HL-60/S4 (cell line): Measurements from ENCODE around the gene PCYT2.

Experiments used
- in situ Hi-C: fragments of 300-500 bp; cut with MboI; formaldehyde crosslinking; loops from 2 replicates; pipeline ENCODE4 v1.14.3; 2022; ENCODE audit warnings: low sequenced_read_pairs

The PCYT2 gene

DNA sequence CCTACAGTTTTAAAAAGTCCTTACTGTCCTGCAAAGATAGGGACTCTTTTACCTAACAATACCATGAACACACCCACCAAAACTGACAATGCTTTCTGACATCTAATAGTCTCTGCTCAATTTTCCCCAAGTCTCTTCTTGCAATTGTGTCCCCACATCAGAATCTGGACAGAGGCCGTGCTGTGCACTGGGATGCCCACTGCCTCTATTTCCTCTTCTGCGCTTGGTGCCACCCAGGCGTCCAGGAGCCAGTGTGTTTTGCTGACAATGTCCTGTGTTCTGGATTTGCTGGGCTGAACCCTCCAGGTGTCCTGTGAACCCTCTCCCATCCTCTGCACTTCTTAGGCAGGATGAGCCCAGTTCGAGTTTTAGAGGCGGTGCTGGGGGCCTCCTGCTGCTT is 33.6 kb downstream of the PCYT2 start:
- in situ Hi-C loops, result no loop called here

DNA sequence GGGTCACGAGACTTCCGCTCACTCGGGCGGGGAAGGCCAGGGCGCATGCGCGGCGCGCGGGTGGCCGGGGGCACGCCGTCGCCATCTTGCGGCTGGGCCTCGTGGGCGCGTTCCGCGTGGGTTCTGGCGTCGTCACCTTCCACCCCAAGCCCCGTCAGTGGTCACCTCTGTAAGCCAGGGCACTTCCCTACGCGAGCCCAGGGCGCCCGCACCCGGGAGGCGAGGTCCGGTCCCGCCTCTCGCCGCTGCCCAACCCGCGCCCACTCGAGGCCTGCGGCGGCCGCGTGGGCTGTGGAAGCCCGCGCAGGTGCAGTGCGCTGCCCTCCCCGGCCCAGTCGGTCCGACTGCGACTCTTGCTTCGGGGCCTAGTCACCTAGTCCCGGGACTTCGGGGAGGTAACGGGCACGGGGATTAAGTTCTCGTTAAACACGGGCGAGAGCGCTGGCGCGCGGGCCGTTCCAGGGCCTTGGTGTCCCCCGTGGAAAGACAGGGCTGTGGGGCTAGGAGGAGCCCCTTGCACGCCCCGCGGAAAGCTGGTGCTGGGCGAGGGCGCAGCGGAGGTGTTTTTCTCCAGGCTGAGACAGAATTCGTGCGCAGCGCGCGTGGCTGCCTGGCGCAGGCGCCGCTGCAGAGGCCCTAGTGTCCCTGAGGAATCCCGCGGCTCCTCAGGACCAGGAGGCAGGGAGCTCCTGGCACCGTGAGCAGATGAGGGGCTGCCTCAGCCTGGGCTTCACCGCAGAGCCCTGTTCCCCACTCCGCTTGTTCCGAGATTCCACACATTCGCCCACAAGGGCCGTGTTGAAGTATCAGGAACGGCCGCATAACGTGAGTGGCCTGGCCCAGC is 39.6 kb downstream of the PCYT2 start:
- in situ Hi-C loops, result no loop called here

DNA sequence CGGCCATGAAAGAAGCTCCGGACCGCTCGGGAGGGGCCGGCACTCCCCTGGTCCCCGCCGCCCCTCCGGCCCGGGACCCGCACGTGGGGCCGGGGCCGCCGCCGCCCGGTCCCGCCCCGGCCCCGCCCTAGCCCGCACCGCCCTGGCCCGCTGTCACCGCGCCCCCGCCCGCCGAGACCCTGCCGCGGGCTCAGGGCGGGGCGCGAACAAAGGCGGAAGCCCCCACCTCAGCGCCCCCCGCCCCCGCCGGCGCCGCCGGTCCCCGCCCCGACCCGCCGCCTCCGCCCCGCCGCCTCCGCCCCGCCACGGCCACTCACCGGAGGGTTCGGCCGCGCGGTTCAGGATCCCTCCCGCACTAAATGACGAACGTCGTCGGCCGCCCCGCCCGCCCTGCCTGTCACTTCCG is 40.2 kb downstream of the PCYT2 start, which contains the start of gene ARHGDIA:
Gene ARHGDIA, minus strand, starts transcription at position 357 of the 406 bp plus-strand sequence. CDS start 1,407 bp downstream, outside the sequence.
- in situ Hi-C loops, result no loop called here

DNA sequence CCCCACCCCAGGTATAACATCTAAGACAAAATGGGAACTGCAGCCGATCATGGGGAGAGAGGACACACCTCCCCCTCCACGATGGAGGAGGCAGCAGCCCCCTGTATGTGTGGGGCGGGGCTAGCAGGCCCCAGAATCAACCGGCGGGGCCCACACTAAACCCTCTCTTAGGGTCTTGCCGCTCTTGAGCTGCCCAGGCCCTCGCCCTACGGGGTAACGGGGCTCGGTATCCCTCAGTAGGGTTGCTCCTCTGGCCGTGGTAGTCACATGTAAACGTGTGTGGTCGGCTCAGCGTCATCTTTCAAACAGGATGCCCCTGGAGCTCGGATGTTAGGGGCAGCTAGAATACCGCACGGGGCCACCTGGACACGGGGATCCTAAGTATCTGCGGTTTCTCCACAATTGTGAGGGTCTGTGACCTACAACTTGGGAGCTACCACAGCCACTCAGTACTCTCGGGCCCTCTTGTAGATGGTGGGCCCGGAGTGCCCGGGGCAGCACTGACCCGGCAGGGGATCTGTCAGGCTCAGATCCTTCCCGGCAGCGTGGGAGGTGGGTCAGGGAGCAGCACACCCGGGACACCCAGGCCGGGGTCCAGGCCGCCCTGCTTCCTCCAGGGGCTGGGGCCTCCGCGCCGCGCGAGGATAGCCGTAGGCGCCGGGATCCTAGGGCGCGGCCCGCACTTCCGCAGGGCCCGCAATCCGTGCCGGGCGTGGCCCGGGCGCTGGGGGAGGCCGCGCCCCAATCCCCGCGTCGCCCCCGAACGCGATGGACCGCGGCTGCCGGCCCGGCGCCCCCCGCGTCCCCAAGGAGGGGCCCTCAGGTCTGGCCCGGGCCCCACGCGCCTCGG is 40.8 kb downstream of the PCYT2 start:
- in situ Hi-C loops, result no loop called here

DNA sequence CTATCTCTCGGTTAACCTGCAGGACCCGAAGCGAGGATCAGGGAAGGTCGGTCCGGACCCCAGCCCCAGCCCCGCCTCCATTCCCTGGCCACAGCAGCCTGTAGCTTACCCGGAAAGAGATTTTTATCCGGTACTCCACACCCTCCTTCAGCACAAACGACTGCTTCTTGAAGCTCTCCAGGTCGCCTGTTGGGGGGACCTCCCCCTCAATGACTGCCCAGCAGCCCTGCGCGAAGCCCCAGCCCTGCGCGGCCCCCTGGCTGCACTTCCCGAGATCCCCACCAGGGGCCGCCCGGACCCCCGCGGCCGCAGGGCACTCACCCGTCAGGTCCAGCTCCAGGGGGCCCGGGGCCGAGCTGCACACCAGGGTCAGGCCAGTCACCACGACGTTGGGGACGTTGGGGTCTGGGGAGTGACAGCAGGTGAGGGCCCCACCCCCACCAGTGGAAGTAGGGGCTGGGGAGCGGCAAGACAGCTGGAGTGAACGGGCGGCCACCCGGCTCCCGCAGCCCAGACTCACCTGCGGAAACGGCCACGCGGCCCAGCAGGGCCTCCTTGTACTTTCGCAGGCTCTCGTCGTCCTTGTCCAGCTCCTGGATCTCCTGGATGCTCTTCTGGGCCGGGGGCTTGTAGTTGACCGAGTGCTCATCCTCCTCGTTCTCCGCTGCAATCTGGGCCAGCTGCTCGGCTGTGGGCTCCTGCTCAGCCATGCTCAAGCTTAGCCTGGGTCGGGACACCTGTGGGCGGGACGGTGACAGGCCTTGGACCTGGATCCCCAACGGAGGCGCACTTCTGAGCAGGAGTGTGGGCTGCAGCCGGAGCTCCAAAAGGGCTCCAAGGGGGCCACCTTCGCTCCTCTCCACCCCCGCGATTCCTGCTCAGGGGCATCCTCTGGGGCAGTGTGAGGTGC is 41.7 kb downstream of the PCYT2 start:
- in situ Hi-C loops, result no loop called here

DNA sequence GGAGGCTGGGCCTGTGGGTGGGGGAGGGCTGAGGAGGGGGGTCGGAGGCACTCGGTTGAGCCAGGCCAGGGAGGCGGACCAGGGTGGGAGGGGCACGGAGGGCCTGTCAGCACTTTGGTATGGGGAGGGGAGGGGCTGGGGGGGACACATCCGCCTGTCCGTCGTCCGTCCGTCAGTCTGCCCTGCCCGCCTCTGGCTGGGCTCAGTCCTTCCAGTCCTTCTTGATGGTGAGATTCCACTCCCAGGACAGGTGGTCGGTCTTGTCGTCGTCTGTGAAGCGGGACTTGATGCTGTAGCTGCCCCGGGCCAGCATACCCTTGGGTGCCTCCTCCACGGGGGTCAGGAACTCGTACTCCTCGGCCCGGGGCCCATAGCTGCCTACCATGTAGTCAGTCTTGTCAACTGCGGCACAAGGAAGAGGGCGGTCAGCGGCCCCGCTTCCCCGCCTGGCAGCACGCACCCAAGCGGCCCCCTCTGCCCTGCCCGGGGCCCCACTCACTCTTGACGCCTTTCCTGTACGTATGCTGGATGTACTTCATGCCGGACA is 42.5 kb downstream of the PCYT2 start:
- in situ Hi-C loops, result no loop called here

DNA sequence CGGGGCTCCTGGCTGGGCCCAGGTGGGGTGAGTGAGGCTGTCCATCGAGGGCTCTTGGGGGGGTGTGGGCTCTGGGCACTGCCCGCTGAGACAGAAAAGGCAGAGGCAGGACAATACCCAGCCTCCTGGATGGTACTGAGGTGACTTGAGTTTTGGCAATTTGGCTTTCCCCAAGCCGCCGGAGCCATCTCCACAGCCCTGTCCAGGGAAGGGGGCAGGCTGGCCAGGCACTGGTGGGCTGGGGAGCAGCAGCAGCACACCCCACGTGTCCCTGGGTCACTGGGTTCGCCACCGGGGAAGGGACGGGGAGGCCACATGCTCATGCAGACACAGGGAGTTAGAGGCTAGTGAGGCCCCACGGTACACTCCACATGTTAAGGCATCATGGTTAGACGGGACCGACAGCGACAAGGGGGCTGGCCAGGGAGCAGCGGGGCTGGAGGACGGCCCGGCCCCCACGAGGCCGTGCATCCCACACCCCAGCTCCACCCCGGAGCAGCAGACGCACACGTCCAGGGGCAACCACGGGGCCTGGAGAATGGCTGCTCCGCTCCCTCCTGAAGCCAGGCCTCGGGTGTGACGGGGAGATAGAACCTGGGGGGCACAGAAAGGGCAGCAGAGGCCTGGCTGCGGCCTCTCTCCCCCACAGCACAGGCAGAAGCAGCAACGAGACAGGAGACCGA is 43.1 kb downstream of the PCYT2 start:
- in situ Hi-C loops, result no loop called here

DNA sequence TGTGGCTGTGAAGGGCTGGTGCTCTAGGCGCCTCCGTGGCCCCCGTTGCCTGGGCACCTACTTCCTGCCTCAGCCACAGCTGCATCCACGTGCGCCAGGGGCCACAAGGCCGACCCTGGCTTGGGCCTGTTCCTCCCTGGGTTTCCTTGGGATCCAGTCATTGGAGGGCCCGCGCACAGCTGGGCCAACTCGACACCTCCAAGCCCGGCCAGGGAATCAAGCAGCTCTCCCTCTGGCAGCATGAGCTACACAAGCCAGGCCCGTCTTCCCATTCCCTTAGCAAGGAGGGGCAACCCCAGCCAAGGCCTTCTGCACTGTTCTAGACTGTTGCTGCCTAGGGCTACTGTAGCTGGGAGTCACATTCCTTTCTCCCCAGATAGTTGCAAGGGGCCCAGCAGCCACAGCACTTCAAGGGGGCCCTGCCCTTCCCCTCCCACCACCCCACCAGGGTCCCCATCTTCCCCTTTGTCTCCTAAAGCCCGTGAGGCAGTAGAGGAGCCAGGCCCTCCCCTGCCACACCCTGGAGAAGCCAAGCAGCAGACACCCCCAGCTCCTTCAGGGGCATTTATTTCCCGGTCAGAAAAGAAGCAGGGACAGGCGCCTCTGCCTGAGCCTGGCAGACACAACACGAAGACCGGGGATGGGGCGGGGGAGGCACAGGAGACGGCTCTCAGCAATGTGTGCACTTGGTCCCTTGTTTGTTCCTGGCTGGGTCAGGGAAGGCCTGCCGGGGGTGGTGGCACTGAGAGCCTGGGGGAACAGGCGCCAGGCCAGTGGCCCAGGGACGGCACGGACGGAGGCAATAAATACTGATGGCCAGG is 43.8 kb downstream of the PCYT2 start:
- in situ Hi-C loops, result no loop called here

DNA sequence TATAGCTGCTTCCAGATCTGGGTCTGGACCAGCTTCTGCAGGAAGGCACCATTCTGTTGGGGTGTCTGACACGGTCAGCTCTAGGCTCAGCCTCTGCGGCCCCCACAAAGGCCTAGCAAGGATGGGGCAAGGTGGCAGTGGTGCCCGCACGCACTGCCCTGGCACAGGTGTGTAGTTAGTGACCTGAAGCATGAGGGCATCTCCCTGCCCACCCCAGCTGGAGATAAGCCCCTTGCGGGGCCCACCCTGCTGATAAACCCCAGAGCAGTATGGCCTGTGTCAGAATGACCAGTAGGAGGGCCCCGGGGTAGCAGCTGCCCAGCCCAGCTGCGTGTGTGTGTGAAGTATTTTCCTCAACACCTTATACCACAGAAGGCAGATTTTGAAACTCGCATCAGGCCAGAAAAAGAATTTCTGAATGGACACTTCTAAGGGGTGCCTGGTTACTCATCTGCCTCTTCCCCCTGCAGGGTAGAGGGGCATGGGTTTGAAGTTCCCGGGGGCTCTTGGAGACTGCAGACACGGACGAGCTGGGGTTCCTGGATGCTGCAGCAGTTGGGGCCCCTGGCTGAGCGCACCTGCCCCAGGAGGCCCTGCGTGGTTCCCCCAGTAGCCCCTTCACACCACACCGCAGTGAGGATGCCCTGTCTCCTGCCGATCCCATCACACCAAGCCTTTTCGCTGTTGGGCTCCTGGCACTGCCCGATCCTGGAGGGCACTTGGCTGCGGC is 44.6 kb downstream of the PCYT2 start:
- in situ Hi-C loops, result no loop called here

DNA sequence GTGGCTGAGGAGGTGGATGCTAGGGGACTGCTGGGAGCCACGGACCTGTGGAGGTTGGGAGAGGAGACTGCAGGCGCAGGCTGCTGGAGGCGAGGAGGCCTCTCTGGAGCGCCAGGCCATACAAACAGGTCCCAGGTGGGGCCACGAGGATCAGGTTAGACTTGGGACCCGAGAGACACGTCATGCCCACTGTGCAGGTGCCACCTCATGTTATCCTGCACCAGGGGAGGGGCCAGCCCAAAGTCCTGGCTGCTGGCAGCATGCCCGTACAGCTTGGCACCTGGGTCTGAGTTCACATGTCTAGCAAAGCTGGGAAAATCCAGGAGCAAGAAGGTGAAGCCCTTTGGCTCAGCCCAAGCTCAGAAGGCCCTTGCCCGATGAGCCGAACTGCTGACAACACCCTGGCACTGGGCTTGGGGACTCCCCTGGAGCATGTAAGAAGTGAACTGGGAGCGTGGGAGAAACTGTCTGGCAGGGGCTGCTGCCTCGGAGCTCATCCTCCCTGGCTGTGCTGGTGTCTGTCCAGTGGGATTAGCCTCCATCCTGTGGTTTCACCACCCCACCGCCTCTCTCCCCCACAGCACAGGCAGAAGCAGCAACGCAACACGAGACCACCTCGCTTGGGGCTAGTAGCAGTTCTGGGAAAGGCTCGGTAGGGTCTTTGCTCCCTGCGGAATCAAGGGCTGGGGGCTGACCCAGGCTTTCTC is 45.3 kb downstream of the PCYT2 start:
- in situ Hi-C loops, result no loop called here

DNA sequence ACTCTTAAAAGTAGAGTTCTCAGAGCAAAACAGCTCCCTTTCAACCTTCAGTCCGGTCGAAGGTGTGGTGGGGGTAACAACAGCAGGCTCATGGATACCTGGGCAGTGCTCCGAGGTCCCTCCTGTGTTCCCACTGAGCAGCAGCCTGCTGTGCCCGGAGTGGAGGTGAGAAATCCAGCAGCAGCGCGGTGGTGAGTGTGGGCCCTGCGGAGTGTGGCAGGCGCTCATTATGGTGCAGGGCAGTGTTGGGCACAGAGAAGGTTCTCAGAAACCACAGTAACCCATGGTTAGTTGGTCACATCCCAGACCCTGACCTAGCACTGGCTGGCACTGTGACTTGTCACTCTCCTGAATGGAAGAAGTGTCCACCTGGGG is 45.9 kb downstream of the PCYT2 start:
- in situ Hi-C loops, result no loop called here

DNA sequence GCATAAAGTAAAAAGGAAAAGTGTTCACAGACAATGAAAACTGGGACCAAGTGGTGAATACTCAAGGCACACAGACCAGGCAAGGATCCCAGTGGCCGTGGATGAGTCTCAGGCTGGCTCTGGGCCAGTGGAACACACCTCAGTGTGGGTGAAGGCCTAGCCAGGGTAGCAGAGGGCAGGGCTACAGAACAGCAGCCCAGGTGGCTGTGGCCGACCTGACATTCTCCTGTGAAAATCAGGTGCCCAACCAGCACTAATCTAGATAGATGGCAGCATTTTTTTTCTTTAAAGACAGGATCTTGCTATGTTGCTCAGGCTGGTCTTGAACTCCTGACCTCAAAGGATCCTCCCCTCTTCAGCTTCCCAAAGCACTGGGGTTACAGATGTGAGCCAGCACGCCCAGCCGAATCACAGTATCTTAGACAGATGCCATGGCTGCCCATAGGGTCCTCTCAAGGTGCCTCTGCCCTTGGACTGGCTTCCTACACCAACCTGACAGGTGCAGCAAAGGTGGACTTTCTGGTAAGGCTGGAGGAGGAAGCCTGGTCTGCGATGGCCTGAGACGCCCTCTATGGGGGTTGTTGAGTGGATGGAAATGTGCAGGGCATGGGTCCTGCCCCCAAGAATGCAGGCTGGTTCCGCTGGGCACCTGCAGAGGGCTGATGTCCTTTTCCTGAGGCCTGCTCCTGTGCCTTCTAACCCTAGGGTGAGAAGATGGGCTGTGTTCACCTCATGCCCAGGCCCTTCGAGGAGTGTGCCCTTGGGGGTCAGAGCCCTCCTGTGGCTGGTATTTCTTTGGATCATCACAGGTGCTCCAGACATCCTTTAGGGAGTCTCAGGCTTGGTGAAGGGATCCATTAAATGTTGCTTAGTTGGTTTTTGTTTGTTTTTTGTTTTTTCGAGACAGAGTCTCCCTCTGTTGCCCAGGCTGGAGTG is 47.1 kb downstream of the PCYT2 start:
- in situ Hi-C loops, result no loop called here

DNA sequence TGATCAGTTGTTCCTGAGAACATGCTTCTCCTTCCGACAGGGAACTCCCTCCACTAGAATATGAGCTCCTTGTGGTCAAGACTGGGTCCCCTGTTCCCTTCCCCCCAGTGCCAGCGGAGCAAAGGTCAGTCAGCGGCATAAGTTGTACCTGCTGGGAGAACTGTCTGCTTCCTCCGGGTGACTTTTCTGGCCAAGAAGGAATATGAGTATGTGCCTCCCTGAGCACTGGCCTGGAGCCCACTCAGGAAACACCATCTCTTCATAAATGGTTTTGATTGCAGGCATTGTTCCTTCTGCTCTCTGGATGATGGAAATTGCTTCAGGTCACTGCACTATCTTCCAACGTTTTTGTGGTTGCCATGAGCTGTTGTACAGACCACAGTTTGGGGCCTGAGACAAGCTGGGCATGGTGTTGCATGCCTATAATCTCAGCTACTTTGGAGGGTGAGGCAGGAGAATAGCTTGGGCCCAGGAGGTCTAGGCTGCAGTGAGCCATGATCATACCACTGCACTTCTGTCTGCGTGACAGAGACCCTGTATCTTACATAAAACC is 48.0 kb downstream of the PCYT2 start:
- in situ Hi-C loops, result no loop called here

DNA sequence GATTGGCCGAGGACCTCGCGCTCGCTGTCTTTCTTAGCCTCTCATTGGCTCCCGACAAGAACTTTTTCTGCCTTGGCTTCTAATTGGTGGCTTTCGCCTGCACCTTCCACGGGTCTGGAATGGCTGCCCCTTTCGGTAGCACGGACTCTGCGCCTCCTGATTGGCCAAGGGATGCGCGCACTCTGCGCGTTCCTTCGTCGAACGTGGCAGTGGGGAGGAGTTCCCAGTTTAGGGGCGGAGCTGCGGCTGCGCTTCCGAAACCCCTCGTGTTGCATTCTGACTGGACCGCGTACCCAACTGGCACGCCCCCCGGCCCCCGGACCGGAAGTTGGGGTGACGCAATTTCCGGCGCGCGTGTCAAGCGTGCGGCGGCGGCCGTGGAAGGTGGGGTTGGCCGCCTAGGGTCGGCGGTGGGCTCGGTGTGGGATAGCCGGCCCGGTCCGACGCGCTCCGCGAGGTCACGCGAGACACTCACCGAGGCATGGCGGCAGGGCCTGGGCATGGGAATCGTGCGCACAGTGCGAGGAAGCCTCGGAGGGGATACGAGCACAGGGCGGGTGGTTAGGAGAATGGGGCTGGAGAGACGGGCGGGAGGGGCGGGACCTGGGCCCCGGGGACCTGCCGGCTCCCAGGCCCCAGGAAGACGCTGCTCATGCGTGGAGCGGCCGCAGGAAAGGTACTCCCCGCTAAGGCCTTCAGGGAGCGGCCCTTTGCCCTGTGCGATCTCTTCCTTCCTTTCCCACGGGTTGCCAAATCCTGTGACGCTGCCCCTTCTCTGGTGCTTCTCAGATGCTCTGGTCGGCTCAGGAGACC is 50.2 kb downstream of the PCYT2 start:
- in situ Hi-C loops, result no loop called here

DNA sequence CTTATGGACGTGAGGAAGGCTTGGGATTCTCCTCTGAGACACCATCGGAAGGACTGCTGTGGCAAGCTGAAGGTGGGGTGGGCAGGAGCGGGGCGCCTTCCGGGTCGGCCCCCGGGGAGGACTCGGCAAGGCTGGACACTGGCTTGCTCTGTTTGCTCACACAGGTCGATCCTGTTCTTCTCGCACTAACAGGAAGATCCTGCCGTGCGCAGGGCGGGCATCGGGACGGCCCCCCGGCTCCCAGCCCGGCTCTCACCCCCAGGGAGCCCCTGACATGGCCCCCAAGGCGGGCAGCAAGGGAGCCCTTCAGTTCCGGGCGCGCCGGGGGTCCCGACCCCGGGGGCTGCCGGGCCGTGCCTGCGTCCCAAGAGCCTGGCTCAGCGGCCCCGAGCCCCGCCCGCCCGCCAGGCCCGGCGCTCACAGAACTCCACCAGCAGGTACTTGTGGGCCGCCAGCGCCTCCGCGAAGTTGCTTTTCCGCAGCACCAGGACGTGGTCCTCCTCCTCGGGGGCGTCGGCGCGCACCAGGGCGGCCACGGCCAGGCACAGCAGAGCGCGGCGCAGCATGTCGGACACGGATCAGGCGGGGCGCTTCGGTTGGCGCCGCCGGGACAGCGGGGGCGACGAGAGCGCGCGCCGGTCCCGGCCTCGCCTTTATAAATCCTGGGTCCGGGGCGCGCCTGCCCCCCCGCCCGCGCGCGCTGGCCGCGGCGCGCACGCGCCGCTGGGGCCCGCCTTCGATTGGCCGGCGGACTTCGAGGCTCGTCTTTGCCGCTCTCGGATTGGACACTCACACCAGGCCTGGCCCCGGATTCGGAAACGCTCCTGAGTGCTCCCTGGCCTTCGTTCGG is 51.1 kb downstream of the PCYT2 start, which contains the start of gene P4HB:
Gene P4HB, minus strand, starts transcription at position 630 of the 850 bp plus-strand sequence. Its CDS starts 64 bp downstream, at position 566.
- in situ Hi-C loops, result no loop called here
